Parathyroid adenoma (tissue), 2 donors: Measurements from ENCODE around the gene OSBPL1A.

Source experiments
- H2AFZ ChIP-seq: fragments of 300-600 bp; sonication (generic); one replicate; pipeline ENCODE4 v1.7.0; 2017; ENCODE audit warnings: antibody characterized with exemption, mild to moderate bottlenecking
- H3K27ac ChIP-seq: fragments of 300-600 bp; sonication (generic); one replicate; pipeline ENCODE4 v1.7.0; 2017
- H3K27me3 ChIP-seq: fragments of 300-600 bp; sonication (generic); one replicate; pipeline ENCODE4 v1.7.0; 2017; ENCODE audit warnings: low read length; ENCODE audit not compliant: control insufficient read depth, insufficient read depth
- H3K36me3 ChIP-seq: fragments of 300-600 bp; sonication (generic); one replicate; pipeline ENCODE4 v1.7.0; 2017; ENCODE audit warnings: low read length; ENCODE audit not compliant: control insufficient read depth, insufficient read depth
- H3K4me1 ChIP-seq: fragments of 300-600 bp; sonication (generic); one replicate; pipeline ENCODE4 v1.7.0; 2017; ENCODE audit warnings: control low read depth
- H3K4me2 ChIP-seq: fragments of 300-600 bp; sonication (generic); one replicate; pipeline ENCODE4 v1.7.0; 2017; ENCODE audit warnings: low read length
- H3K4me3 ChIP-seq: fragments of 300-600 bp; sonication (generic); one replicate; pipeline ENCODE4 v1.7.0; 2017; ENCODE audit warnings: low read depth, low read length
- H3K79me2 ChIP-seq: fragments of 300-600 bp; sonication (generic); one replicate; pipeline ENCODE4 v1.7.0; 2017; ENCODE audit warnings: control low read depth
- H3K9ac ChIP-seq: fragments of 300-600 bp; sonication (generic); one replicate; pipeline ENCODE4 v1.7.0; 2017; ENCODE audit warnings: mild to moderate bottlenecking
- H3K9me3 ChIP-seq: fragments of 300-600 bp; sonication (generic); one replicate; pipeline ENCODE4 v1.7.0; 2017; ENCODE audit warnings: low read length; ENCODE audit not compliant: control insufficient read depth
- TF ChIP-seq, protein P1 (sequence below): fragments of 300-600 bp; sonication (generic); IDR thresholded peaks from one replicate; pipeline ENCODE4 v1.7.0; 2017; ENCODE audit warnings: antibody characterized with exemption, mild to moderate bottlenecking
- donor health status: primary hyperparathyroidism.

The OSBPL1A gene

DNA sequence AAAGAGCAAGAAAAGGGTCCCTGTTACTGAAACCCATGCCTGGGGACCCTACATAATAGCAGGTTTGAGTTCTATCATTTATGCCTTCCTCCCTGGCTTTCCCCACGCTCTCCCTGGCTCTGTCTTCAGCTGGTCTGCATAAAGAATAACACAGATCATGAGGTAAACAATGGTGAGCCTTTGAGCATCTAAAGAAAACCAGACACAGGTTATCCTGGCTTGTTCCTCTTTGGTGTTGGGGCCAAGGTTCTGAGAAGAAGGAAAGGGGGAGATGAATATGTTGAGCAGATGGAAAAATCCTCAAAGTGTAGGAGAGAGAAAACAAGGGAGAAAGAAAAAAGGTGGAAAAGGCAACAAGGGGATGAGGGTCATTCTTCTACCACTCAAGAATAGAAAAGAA, 131.5 kb downstream of the OSBPL1A start:
- Histone ChIP-seq H3K4me3 (no peak overlapping the region), H3K27ac (no peak overlapping the region), H3K36me3 (no peaks in the 10 kb centered on the region), H3K9me3 (no peaks in the 10 kb centered on the region), H3K4me2 (no peak overlapping the region), H3K27me3 (no peaks in the 10 kb centered on the region), H3K79me2 (peaks cover 26% of the 10 kb centered on the region), H3K9ac (no peak overlapping the region), H2AFZ (no peak overlapping the region), H3K4me1 (no peaks in the 10 kb centered on the region)
- TF ChIP-seq, protein P1, sequence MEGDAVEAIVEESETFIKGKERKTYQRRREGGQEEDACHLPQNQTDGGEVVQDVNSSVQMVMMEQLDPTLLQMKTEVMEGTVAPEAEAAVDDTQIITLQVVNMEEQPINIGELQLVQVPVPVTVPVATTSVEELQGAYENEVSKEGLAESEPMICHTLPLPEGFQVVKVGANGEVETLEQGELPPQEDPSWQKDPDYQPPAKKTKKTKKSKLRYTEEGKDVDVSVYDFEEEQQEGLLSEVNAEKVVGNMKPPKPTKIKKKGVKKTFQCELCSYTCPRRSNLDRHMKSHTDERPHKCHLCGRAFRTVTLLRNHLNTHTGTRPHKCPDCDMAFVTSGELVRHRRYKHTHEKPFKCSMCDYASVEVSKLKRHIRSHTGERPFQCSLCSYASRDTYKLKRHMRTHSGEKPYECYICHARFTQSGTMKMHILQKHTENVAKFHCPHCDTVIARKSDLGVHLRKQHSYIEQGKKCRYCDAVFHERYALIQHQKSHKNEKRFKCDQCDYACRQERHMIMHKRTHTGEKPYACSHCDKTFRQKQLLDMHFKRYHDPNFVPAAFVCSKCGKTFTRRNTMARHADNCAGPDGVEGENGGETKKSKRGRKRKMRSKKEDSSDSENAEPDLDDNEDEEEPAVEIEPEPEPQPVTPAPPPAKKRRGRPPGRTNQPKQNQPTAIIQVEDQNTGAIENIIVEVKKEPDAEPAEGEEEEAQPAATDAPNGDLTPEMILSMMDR = no peak

DNA sequence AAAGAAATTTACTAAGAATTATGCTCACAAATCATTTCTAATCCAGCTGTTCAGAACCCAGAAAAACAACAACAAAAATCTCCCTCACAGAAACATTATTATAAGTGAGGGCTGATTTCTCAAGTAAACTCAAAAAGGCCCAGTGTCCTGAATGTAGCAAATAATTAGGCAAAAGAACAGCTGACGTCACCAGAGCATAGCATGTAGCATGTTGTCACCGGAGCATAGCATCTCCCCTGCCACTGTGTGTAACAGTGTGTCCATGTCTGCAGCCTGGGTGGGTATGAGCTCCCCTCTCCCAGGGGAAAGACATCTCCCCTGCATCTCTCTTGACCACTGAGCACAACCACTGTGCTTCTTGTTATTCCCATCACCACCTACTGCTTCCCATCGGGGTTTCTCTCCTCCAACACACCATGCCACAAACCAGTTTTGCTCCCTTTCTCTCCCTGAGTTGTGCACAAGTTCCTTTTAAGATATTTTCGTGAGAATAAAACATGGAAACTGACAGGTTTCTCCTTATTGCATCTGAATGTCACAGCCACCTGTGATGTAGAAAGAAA, 132.0 kb downstream of the OSBPL1A start:
- H3K27me3 ChIP-seq = no peaks in the 10 kb centered on the region
- H3K4me1 ChIP-seq = no peaks in the 10 kb centered on the region
- no peak overlapping the region for H3K4me2 ChIP-seq
- peaks cover 29% of the 10 kb centered on the region for H3K79me2 ChIP-seq
- no peaks in the 10 kb centered on the region for H3K9me3 ChIP-seq
- H2AFZ ChIP-seq = no peak overlapping the region
- TF ChIP-seq, protein P1 = no peak
- H3K36me3 ChIP-seq = no peaks in the 10 kb centered on the region
- H3K4me3 ChIP-seq = no peak overlapping the region
- H3K9ac ChIP-seq = no peak overlapping the region
- no peak overlapping the region for H3K27ac ChIP-seq

DNA sequence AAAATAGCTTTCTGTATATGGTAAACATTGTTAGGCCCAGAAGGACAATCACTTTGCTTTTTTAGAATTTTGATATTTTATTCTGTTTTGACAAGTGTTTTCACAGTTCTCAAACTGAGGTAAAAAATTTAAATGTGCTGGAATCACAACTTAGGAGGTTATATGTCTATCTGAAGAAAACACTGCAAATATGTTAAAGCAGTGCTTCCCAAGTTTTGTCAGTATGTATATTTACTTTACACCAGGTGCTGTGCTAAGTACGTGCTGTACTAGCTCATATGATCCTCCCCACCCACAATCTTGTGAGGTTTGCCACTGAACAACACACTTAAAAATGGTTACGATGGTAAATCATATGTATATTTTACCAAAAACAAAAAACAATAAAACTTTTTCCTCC, 134.6 kb downstream of the OSBPL1A start:
- no peak overlapping the region for H3K9ac ChIP-seq
- no peaks in the 10 kb centered on the region for H3K27me3 ChIP-seq
- no peak overlapping the region for H3K4me3 ChIP-seq
- no peak overlapping the region for H3K27ac ChIP-seq
- H3K4me2 ChIP-seq = no peak overlapping the region
- H3K79me2 ChIP-seq = peaks cover 27% of the 10 kb centered on the region
- TF ChIP-seq, protein P1 = no peak
- no peaks in the 10 kb centered on the region for H3K9me3 ChIP-seq
- no peaks in the 10 kb centered on the region for H3K4me1 ChIP-seq
- H3K36me3 ChIP-seq = no peaks in the 10 kb centered on the region
- H2AFZ ChIP-seq = no peak overlapping the region

DNA sequence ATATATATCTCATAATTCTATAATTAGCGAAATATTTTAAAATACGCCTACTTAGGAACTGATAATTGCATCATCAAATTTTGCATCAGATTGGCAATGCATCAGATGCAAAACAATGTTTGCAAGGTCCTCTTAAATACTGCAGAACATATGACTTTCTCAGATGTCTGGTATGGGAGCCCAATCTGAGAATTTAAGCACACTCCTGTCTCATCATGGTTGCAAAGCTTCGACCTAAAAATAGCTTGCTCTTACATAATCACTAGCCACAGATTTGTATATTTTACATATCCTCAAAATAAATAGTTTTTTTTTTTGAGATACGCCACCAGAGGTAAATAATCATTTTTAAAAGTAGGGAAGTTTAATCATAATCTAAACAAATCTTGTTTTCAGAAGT, 135.5 kb downstream of the OSBPL1A start:
- peaks cover 35% of the 10 kb centered on the region for H3K79me2 ChIP-seq
- no peak overlapping the region for H3K9ac ChIP-seq
- no peaks in the 10 kb centered on the region for H3K4me1 ChIP-seq
- no peak overlapping the region for H3K4me3 ChIP-seq
- H3K4me2 ChIP-seq = no peak overlapping the region
- H3K27ac ChIP-seq = no peak overlapping the region
- TF ChIP-seq, protein P1 = no peak
- no peaks in the 10 kb centered on the region for H3K9me3 ChIP-seq
- H3K27me3 ChIP-seq = no peaks in the 10 kb centered on the region
- no peaks in the 10 kb centered on the region for H3K36me3 ChIP-seq
- no peak overlapping the region for H2AFZ ChIP-seq
